ENCODE data around the gene BAZ2B.
"Not testable (repeated sequence)": the region's sequence is repeated elsewhere in the genome, so short reads cannot be mapped to it uniquely, and the experiment has no call there.

BAZ2B gene

GRCh38 chr2:159573846-159574606 is 42.3 kb downstream of the BAZ2B start:
- no peak for DNase-seq

- DNase-seq = no peak
Measured at GRCh38 chr2:159573294-159573693, 43.1 kb downstream of the BAZ2B start.

DNA sequence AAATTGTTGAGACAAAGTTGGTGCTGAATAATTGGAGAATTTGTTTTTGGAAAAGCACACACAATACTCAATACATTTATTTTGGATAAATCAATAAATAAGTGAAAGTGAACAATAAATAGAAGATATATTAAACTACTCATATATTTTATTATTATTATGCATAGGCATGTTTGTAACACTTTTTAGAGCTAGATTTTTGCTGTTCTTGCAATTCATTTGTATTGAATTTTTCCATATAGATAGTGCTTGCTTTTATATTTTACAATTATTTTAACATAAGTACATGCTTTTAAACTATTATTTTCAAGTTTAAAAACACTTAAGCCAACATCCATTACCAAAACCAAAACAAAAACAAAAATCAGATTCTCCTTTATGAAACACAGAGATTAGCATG is 43.9 kb downstream of the BAZ2B start:
- DNase-seq = no peak

DNA sequence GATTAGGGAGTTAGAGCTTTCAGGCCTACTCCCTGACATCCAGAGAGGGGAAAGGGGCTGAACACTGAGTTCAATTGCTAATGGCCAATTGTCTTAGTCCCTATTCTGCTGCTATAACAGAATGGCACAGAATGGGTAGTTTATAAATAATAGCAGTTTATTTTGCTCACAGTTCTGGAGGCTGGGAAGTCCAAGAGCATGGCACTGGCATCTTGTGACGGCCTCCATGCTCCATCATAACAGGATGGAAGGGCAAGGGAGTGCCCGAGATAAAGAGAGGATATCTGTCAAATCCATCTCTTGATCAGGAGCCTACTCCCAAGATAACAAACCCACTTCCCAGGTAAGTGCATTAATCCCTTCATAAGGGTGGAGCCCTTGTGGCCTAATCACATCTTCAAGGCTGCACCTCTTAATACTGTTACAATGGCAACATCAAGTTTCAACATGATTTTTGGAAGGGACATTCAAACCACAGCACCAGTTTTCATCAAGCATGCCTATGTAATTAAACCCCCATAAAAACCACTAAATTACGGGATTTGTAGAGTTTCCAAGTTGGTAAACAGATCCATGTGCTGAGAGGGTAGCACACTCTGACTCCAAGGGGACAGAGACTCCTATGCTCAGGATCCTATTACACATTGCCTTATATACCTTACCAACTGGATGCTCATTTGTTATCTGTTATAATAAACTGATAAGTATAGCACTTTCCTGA is 44.6 kb downstream of the BAZ2B start:
- DNase-seq = no peak

GRCh38 chr2:159564081-159564480 is 52.3 kb downstream of the BAZ2B start:
- DNase-seq = no peak

GRCh38 chr2:159562248-159562647 is 54.1 kb downstream of the BAZ2B start:
- DNase-seq = no peak

DNA sequence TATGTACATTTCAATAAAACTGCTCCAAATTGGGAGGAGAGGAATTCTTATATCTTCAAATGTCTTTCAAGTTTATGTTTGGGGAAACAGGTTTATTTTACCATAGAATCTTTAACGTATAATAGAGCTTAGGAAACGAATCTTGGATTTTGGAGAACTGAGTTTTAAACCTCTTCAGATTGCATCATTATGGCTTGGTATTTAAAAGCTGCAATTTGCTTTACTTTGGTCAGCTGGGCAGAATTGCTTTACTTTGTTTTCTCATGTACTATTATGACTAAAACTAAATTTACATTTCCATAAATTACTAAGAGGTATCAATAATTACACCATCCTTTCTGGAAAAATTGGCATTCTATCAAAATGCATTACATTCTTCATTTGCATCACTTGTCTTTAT is 54.6 kb downstream of the BAZ2B start:
- no peak for DNase-seq

GRCh38 chr2:159561242-159561641 is 55.1 kb downstream of the BAZ2B start:
- DNase-seq = no peak

GRCh38 chr2:159559034-159559433 is 57.3 kb downstream of the BAZ2B start:
- DNase-seq = no peak

DNA sequence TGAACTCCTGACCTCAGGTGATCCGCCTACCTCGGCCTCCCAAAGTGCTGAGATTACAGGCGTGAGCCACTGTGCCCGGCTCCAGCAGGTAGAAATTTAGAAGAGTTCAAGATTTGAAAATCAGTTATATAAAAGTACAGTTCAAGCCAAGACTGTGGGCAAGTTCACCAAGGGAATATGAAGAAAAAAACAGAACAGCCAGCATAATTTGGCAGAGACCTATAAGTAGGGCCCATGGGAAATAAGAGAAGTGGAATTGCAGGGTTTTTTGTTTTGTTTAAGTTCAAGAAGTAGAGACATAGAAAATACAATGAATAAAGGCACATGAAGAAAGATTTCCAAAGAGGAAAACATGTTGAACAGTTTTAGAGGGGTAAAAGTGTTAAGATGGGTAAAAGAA is 57.9 kb downstream of the BAZ2B start:
- no peak for DNase-seq

DNA sequence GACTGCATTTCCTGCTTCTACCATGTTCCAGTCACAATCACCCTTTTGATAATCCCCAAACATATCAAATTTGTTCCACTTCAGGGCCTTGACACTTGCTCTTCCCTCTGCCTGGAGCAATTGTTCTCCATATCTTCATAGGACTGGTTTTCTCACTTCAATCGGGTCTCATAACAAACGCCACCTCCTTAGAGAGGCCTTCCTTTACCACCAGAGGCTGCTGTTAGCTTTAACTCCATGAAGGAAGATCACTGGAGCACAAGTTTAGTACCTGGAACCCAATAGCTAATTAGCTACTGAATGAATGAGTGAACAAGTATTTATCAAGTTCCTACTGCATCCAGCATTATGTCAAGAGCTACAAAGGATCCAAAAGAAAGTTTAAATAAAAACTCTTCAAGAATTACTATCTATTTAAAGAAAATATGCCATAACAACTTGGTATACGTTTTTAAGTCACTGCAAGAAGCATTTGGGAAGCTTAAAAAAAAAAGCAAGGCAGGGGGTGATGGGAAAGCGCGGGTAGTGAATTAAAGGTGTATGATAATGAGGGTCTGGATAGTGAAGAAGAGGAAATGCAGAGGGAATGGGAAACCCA is 58.8 kb downstream of the BAZ2B start:
- no peak for DNase-seq

DNA sequence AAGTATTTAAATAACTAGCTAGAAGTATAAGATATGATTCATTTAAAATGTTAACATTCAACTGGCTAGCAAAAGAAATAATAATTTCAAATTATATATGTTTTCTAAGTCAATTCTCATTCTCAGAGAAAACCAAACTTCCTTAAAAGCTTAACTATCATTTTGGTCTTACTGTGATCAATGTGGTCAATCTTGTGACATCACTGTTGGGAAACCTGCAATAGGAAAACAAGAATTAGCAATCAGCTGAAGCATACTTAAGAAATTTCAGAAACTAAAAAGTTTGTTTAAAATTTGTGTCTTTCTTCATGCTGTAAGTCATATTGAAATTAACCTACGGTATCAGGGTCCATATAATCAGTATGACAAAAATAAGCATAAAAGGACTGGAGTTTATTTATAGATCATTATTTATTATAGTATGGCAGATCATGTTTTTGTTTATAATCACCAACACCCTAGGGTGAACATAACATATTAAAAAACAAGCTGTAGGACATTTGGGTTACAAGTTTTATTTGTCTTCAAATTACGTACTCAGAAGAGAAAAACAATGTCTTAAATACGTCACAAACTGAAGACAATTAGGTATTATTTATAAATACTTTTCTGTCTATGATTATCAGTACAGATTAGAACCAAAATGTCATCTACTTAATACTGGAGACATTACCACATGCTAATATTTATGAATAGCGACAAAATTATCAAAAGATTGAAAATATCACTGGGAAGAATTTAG is 60.5 kb downstream of the BAZ2B start:
- DNase-seq = no peak

DNA sequence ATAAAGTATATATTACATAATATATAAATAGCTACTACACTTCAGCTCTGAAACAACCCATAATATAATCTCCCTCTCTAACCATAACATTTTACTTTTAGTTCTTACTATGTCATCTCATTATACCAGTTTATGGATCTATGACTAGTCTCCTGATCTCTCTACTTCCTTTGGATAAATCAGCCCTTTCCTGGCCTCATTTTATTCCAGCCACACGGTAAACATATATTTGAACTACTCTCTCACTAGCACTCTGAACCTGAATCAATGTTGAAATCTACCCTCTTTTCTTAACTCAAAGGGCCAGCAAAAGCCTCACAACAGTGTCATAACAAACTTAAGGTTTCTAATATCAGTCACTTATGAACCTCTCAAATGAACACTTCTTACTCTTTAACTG is 62.6 kb downstream of the BAZ2B start:
- no peak for DNase-seq

- DNase-seq = no peak
Measured at GRCh38 chr2:159551806-159552205, 64.5 kb downstream of the BAZ2B start.

GRCh38 chr2:159550231-159550630 is 66.1 kb downstream of the BAZ2B start:
- DNase-seq = no peak

DNA sequence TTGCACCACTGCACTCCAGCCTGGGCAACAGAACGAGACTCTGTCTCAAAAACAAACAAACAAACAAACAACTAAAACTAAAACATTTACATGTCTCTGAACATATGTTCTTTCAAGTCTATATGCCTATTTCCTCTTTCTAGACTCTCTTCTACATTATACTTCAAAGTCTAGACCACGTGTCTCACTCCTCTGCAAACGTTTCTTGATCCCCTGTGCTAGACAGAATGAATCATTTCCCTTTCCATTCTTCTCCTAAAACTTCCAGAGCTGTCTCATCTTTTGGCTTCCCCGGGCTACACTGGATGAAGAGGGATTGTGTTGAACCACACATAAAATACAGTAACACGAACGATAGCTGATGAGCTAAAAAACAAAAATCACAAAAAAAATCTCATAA is 67.1 kb downstream of the BAZ2B start:
- no peak for DNase-seq

- no peak for DNase-seq
Measured at GRCh38 chr2:159546716-159547430, 69.5 kb downstream of the BAZ2B start.

DNA sequence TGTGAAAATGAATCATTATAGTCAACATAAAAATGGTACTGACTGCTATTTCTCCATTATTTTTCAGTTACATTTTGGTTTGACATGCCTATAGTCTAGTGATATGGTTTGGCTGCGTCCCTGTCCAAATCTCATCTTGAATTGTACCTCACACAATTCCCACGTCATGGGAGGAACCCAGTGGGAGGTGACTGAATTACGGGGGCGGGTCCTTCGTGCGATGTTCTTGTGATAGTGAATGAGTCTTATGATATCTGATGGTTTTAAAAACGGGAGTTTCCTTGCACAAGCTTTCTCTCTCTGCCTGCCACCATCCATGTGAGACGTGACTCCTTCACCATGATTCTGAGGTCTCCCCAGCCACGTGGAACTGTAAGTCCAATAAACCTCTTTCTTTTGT is 70.3 kb downstream of the BAZ2B start:
- no peak for DNase-seq

DNA sequence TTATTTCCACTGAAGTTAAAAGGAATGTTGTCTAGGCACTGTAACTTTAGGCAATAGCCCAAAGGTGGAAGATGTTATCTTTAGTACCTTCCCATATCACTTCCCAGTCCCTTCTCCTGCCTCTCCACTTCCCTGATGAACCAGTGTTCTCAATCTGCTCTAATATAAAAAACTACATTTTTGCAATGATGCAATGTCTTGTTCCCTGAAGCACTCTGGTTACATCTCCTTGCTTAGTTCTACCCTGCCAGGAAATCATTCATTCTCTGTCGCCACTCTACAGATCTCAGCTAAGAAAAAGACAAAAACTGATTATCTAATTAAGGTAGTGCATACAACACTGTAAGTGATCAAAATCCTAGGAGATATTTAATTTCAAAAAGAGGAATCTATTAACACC is 71.3 kb downstream of the BAZ2B start:
- no peak for DNase-seq

DNA sequence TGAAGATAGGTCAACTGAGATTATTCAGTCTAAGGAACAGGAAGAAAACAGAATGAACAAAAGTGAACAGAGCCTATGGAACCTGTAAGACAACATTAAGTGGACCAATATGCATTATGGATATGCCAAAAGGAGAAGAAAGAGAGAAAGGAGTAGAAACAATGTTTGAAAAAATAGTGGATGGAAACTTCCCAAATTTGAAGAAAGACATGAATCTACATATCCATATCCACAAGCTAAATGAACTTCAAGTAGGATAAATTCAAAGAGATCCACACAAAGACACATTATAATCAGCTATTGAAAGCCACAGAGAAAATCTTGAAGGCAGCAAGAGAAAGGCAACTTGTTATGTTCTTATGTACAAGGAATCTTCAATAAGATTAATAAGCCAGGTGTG is 74.2 kb downstream of the BAZ2B start:
- no peak for DNase-seq

DNA sequence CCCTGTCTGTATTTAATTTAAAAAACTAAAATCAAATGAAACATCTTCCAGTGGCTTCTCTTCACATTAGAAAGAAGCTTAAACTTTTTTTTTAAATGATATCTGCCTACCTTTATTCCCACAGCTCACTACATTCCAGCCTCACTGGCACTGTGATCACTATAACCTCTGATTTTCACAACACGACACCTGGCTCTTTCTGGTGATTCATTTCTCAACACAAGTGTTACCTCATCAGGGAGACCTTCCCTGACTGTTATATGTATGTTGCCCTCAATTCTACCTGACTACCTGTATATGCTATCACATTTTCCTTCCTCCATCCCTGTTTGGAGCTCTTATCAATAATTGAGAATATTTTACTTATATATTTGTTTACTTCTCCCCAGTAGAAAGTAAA is 76.6 kb downstream of the BAZ2B start:
- DNase-seq = no peak

DNA sequence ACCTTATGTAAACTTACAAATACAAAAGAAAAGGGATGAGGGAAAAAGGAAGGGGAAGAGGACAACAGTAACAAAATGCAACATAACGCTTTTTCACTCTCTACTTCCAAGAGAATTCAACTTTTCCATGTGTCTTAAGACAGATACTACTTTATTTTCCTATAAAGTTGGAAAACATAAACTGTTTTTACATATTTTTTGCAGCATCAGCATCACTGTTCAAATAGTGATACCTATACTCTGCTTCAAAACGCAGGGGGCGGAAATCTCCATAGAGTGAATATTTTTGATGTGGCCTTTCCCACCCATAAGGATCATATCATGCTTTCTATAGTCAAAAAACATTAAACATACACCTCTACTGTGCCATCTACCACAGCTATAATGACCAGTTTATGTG is 77.5 kb downstream of the BAZ2B start:
- DNase-seq = no peak

DNA sequence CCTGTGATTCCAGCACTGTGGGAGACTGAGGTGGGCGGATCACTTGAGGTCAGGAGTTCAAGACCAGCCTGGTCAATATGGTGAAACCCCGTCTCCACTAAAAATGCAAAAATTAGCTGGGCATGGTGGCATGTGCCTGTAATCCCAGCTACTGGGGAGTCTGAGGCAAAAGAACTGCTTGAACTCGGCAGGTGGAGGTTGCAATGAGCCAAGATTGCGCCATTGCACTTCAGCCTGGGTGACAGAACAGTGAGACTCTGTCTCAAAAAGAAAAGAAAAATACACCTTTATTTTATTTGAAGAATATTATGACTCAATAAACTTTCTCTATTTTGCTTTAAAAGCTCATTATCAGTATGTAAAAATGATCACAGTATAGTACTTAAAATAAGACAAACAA is 81.1 kb downstream of the BAZ2B start:
- DNase-seq = not testable (repeated sequence)
